Natural killer cell (primary cell): ENCODE measurements around the gene ELN. TPM values are rescaled to one million over a fixed set of nuclear protein-coding genes. Genes with fewer than 3 reads are reported as not detected.

Experiments
- ATAC-seq, 3 donors: fragments of 150-1000 bp in 2 of 3; fragments of 200-7000 bp in 1 of 3; cut with Tn5 transposase; 1 replicate in 1 of 3; 2 replicates in 2 of 3; pipeline ENCODE4 v1.10.0; 2021; ENCODE audit warnings: mild to moderate bottlenecking in 2 of 3, moderate library complexity in 2 of 3
- DNase-seq, 2 donors: peaks; one replicate each; pipeline versions ENCODE4 v3.0.0 to v3.0.0-alpha.2; 2013 to 2021; ENCODE audit warnings: mixed read lengths in 1 of 2
- H3K27ac ChIP-seq: one replicate; pipeline ENCODE4 v1.5.1; 2013; ENCODE audit warnings: mild to moderate bottlenecking, low read length
- H3K27me3 ChIP-seq: one replicate; pipeline ENCODE4 v1.6.1; 2013; ENCODE audit warnings: low read length; ENCODE audit not compliant: control insufficient read depth, insufficient read depth
- H3K36me3 ChIP-seq: one replicate; pipeline ENCODE4 v1.6.1; 2013; ENCODE audit warnings: low read length; ENCODE audit not compliant: control insufficient read depth, insufficient read depth
- H3K4me1 ChIP-seq: one replicate; pipeline ENCODE4 v1.6.1; 2013; ENCODE audit warnings: low read length; ENCODE audit not compliant: control insufficient read depth, insufficient read depth
- H3K4me3 ChIP-seq: one replicate; pipeline ENCODE4 v1.5.1; 2013; ENCODE audit warnings: low read length
- H3K9me3 ChIP-seq: one replicate; pipeline ENCODE4 v1.6.1; 2013; ENCODE audit warnings: low read length; ENCODE audit not compliant: control insufficient read depth, insufficient read depth
- H3K27ac Mint-ChIP-seq, 2 donors: one replicate each; pipeline ENCODE4 v1.8.0; 2022; ENCODE audit warnings: mild to moderate bottlenecking in 2 of 2, mixed read lengths in 2 of 2, moderate library complexity in 1 of 2
- H3K27me3 Mint-ChIP-seq, 2 donors: one replicate each; pipeline ENCODE4 v1.8.0; 2022; ENCODE audit warnings: low read depth in 2 of 2, mixed read lengths in 2 of 2
- H3K36me3 Mint-ChIP-seq: one replicate; pipeline ENCODE4 v1.8.0; 2022; ENCODE audit warnings: mixed read lengths
- H3K4me1 Mint-ChIP-seq, 2 donors: one replicate each; pipeline ENCODE4 v1.8.0; 2022; ENCODE audit warnings: mixed read lengths in 2 of 2
- H3K4me3 Mint-ChIP-seq: one replicate; pipeline ENCODE4 v1.8.0; 2022; ENCODE audit warnings: mild to moderate bottlenecking, moderate library complexity, mixed read lengths
- H3K9me3 Mint-ChIP-seq, 2 donors: one replicate each; pipeline ENCODE4 v1.8.0; 2022; ENCODE audit warnings: mixed read lengths in 2 of 2
- WGBS: methylation state at CpG from one replicate; pipeline ENCODE4 v1.1.7; 2013; ENCODE audit warnings: missing lambda C conversion rate; ENCODE audit not compliant: insufficient coverage; 5-methylcytosine and 5-hydroxymethylcytosine counted together
- intact Hi-C: fragments of 100-400 bp; cut with micrococcal nuclease; formaldehyde crosslinking; loops from one replicate; pipeline ENCODE4 v1.14.2; 2022
- total RNA-seq, 4 donors: library from RNA; stranded (reverse); fragments of 120-200 nt in 1 of 4; gene quantifications; one replicate each; pipeline versions ENCODE4 v1.2.3 to v1.2.4, GENCODE V29; 2013 to 2022
- TF ChIP-seq, protein P1 (sequence below): fragments of 200-600 bp; IDR thresholded peaks from one replicate; pipeline ENCODE4 v1.8.0; 2022; ENCODE audit warnings: antibody characterized with exemption

The ELN gene
- total RNA-seq, 3 donors from 2014 or later (not counting 1 experiment from before 2014, with no cell fraction given) = 0.75 TPM; not detected in 2

DNA sequence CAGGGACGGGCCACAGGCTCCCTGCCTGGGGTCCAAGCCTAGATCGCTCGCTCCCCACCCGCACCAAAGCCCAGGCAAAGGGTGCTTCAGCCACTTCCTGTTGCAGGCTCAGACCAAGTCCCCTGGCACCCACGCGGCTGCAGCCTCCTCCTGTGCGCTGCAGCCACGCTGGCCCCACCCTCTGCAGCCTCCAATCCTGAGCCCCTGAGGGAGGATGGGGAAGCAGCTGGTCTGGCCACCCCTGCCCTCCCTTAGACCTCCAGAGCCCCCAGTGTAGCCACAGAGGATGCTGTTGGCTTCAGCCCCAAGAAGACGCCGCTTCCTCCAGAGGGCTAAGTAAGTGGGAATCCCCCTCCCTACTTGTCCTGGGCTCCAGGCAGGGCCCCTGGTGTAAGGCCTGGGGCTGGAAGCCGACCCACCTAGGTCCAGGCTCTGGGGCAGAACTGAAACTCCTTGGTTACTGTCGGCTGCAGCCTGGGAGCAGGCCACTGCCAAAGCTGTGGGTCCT is 65.0 kb downstream of the ELN start:
- TF ChIP-seq, protein P1, sequence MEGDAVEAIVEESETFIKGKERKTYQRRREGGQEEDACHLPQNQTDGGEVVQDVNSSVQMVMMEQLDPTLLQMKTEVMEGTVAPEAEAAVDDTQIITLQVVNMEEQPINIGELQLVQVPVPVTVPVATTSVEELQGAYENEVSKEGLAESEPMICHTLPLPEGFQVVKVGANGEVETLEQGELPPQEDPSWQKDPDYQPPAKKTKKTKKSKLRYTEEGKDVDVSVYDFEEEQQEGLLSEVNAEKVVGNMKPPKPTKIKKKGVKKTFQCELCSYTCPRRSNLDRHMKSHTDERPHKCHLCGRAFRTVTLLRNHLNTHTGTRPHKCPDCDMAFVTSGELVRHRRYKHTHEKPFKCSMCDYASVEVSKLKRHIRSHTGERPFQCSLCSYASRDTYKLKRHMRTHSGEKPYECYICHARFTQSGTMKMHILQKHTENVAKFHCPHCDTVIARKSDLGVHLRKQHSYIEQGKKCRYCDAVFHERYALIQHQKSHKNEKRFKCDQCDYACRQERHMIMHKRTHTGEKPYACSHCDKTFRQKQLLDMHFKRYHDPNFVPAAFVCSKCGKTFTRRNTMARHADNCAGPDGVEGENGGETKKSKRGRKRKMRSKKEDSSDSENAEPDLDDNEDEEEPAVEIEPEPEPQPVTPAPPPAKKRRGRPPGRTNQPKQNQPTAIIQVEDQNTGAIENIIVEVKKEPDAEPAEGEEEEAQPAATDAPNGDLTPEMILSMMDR = no peak
- Histone ChIP-seq H3K27me3 (no peaks in the 10 kb centered on the region), H3K36me3 (peaks cover 18% of the 10 kb centered on the region), H3K27ac (peak overlapping the region; percentile 99), H3K9me3 (no peaks in the 10 kb centered on the region), H3K4me3 (peak overlapping the region; percentile 51), H3K4me1 (peaks cover 46% of the 10 kb centered on the region)
- Mint-ChIP-seq H3K9me3 (no peaks in the 10 kb centered on the region), H3K27ac (peak overlapping the region; percentile 98 to 99), H3K36me3 (no peaks in the 10 kb centered on the region), H3K27me3 (no peaks in the 10 kb centered on the region), H3K4me3 (peak overlapping the region; percentile 89), H3K4me1 (peaks cover 14 to 44% of the 10 kb centered on the region in 2 donors)
- DNase-seq (peak; percentile 42 to 49), ATAC-seq (peak in 1 of 3 donors; percentile 3)
- 5% methylated on average over 12 of the region's 12 CpGs for WGBS
- intact Hi-C loops = loop anchor here (5.0 kb wide), 1 partner anchor 79 kb away; the partner anchor contains the start of gene EIF4H

DNA sequence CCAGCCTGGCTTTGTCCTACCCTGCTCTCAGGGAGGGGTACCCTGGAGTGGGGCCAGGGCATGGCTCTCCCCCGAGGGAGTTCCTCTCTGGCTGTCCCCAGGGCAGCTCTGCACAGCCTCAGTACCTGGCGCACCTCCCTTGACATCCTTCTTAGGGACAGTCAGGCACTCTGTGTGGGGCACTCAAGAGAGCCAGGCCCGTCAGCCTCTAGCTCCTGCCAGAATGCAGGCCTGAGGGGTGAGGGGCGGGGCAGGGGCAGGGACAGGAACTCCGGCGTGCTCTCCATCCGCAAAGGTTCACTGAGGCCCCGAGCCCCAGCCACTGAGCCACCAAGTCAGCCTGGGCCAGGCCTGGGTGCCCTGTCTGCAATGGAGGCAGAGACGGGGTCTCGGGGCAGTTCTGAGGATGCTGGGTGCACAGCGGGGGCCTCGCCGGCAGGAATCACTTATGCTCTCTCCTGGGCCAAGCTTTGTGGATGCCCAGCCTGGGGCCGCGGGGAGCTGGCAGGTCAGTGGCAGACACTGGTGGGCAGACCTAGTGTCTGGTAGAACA is 65.8 kb downstream of the ELN start:
- peaks cover 19% of the 10 kb centered on the region for H3K36me3 ChIP-seq
- no peaks in the 10 kb centered on the region for H3K9me3 Mint-ChIP-seq
- H3K27ac ChIP-seq = peak overlapping the region; percentile 99
- H3K4me3 Mint-ChIP-seq = peak overlapping the region; percentile 89
- intact Hi-C loops = loop anchor here (1.0 to 5.0 kb wide), 4 partner anchors 10 to 79 kb away; partner anchors contain the start of genes EIF4H and LIMK1
- ATAC-seq (peak in 1 of 3 donors; percentile 13), DNase-seq (peak in 1 of 2 donors; percentile 36)
- no peaks in the 10 kb centered on the region for H3K36me3 Mint-ChIP-seq
- H3K4me3 ChIP-seq = peak overlapping the region; percentile 51
- H3K9me3 ChIP-seq = no peaks in the 10 kb centered on the region
- H3K4me1 ChIP-seq = peaks cover 46% of the 10 kb centered on the region
- H3K27me3 ChIP-seq = no peaks in the 10 kb centered on the region
- H3K4me1 Mint-ChIP-seq = peaks cover 14 to 48% of the 10 kb centered on the region in 2 donors
- peak overlapping the region; percentile 98 to 99 for H3K27ac Mint-ChIP-seq
- TF ChIP-seq, protein P1 = no peak
- H3K27me3 Mint-ChIP-seq = no peaks in the 10 kb centered on the region
- WGBS = 6% methylated on average over 15 of the region's 15 CpGs

DNA sequence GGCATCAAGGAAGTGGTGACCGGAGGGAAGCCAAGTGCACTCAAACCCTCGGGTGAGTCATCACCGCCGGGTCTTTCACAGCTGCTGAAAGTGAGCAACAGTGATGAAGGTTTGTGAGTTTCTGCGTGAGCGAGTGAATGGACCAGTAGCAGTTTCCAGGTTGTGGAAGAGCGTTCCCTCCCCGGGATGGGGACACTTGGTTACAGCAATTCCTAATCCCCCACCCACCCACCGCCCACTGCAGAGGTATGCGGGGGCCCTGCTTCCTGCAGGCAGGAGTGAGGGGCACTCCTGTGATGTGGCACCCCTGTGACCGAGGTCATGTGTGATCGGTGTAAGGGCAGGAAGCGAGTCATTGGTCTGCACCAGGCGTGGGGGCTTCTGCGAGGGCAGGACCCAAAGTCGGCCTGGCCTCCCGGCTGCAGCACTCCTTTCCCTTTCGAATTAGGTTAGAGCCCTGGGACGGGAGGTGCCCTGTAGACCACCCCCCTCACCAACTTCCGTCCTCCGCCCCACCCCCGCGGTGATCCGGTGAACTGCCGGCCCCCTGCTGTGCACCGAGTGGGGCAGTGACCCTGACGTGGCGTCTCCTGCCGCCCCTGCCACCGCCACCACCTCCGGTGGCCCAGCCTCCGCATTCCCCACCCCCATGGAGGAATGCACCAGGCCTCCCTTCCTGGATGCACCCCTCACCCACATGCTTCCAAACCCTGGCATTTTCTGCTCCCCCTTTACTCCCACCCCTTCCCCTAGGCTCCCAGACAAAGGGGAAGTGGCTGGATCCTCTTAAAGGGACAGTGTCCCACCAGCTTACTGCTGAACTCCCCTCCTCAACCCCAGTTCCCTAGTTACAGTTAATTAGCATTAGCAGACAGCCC is 66.5 kb downstream of the ELN start:
- Histone ChIP-seq H3K36me3 (peaks cover 25% of the 10 kb centered on the region), H3K4me1 (peaks cover 46% of the 10 kb centered on the region), H3K27me3 (no peaks in the 10 kb centered on the region), H3K27ac (peak overlapping the region; percentile 99), H3K4me3 (peak overlapping the region; percentile 51), H3K9me3 (no peaks in the 10 kb centered on the region)
- DNase-seq (peak; percentile 81 to 85), ATAC-seq (peak; percentile 74 to 90 (median 82))
- peaks cover 13 to 47% of the 10 kb centered on the region in 2 donors for H3K4me1 Mint-ChIP-seq
- H3K27me3 Mint-ChIP-seq = no peaks in the 10 kb centered on the region
- peak overlapping the region; percentile 89 for H3K4me3 Mint-ChIP-seq
- intact Hi-C loops = loop anchor here (1.0 to 5.0 kb wide), 4 partner anchors 11 to 78 kb away; partner anchors contain the start of genes EIF4H and LIMK1
- H3K9me3 Mint-ChIP-seq = no peaks in the 10 kb centered on the region
- TF ChIP-seq, protein P1 = no peak
- H3K36me3 Mint-ChIP-seq = no peaks in the 10 kb centered on the region
- WGBS = under 1% methylated on average over 30 of the region's 32 CpGs
- H3K27ac Mint-ChIP-seq = peak overlapping the region; percentile 98 to 99
